ENCODE measurements around the gene NPM1. TPM values are rescaled to one million over a fixed set of nuclear protein-coding genes. Genes with fewer than 3 reads are reported as not detected.
"Not testable (repeated sequence)": the region's sequence is repeated elsewhere in the genome, so short reads cannot be mapped to it uniquely, and the experiment has no call there.

Gene NPM1
- total and polyA plus RNA-seq, 5 experiments from 2014 or later, result 960 to 1,305 (median 1,086) TPM

DNA sequence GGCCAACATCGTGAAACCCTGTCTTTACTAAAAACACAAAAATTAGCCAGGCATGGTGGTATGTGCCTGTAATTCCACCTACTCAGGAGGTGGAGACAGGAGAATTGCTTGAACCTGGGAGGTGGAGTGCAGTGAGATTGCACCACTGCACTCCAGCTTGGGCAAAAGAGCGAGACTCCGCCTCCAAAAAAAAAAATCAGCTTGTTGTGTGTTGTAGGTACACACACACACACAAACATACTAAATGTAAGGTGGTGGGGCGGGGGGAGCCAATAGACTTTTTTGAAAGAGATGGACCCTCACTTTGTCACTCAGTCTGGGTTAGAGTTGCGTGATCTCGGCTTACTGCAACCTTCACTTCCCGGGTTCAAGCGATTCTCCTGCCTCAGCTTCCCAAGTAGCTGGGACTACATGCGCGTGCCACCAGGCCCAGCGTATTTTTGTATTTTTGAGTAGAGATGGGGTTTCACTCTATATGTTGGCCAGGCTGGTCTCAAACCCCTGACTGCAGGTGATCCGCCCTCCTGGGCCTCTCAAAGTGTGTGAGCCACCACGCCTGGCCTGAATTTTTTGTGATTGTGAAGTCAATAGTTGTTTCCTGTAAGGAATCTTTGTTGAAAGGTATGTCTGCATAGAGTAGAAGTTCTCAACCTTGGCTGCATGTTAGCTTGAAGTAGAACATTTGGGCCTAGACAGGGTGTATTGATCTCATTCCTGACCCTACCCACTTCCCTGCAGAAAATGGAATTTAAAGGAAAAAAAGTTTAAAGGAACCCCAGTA is 13.7 kb downstream of the NPM1 start:
- H3K4me1 Mint-ChIP-seq, result peaks cover 15 to 51% (median 43%) of the 10 kb centered on the region in 4 donors
- ATAC-seq (no peak), DNase-seq (no peak)
- POLR2A ChIA-PET, result interaction anchor here (0.8 kb wide), 1 partner anchor 21 kb away, joined by 3 read pairs; no protein-coding TSS in a partner anchor
- peak overlapping the region in 1 of 10 donors; percentile 24 for H3K4me3 Mint-ChIP-seq
- no peaks in the 10 kb centered on the region for H3K27me3 Mint-ChIP-seq
- H3K27ac Mint-ChIP-seq, result peak overlapping the region in 1 of 10 donors; percentile 53
- no peaks in the 10 kb centered on the region for H3K9me3 Mint-ChIP-seq
- peaks cover 10 to 73% (median 30%) of the 10 kb centered on the region in 3 donors for H3K36me3 Mint-ChIP-seq

DNA sequence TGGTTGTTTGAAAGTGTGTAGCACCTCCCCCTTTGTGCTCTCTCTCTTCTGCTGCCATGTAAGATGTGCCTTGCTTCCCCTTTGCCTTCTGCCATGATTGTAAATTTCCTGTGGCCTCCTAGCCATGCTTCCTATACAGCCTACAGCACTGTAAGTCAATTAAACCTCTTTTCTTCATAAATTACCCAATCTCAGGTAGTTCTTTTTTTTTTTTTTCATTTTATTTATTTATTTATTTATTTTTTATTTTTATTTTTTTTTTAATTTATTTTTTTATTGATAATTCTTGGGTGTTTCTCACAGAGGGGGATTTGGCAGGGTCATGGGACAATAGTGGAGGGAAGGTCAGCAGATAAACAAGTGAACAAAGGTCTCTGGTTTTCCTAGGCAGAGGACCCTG is 15.1 kb downstream of the NPM1 start:
- H3K4me3 Mint-ChIP-seq, H3K27me3 Mint-ChIP-seq, H3K9me3 Mint-ChIP-seq, DNase-seq, ATAC-seq, POLR2A ChIA-PET: not testable (repeated sequence)
- peaks cover 11 to 73% (median 35%) of the 10 kb centered on the region in 3 donors for H3K36me3 Mint-ChIP-seq
- peak overlapping the region in 1 of 10 donors; percentile 71 for H3K27ac Mint-ChIP-seq
- H3K4me1 Mint-ChIP-seq, result peaks cover 16 to 48% (median 44%) of the 10 kb centered on the region in 4 donors

DNA sequence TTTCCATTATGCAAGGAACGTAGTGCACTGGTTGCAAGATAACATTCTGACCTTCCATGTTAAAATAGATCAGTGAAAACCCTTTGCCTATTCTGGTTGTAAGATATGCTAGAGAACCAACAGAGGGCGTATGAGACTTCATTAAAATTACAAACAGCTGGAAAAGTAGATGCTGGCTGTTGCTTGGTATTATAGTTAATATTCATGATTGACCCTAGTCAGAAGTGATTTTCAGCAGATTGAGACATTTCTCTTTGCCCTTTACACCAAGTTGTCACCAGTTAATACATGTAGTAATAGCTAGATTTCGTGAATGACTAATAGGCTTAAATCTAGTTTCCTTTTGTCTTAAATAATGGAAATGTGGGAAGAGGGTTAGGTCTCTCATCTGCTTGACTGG is 18.0 kb downstream of the NPM1 start:
- no peak for ATAC-seq
- H3K4me3 Mint-ChIP-seq, result no peak overlapping the region
- DNase-seq, result no peak
- no peaks in the 10 kb centered on the region for H3K27me3 Mint-ChIP-seq
- no peaks in the 10 kb centered on the region for H3K9me3 Mint-ChIP-seq
- H3K27ac Mint-ChIP-seq, result no peak overlapping the region
- peaks cover 16 to 43% (median 40%) of the 10 kb centered on the region in 4 donors for H3K4me1 Mint-ChIP-seq
- peaks cover 11 to 73% (median 38%) of the 10 kb centered on the region in 3 donors for H3K36me3 Mint-ChIP-seq
- POLR2A ChIA-PET, result interaction anchor here (1.0 kb wide), 1 partner anchor 19 kb away, joined by 3 read pairs; no protein-coding TSS in a partner anchor

DNA sequence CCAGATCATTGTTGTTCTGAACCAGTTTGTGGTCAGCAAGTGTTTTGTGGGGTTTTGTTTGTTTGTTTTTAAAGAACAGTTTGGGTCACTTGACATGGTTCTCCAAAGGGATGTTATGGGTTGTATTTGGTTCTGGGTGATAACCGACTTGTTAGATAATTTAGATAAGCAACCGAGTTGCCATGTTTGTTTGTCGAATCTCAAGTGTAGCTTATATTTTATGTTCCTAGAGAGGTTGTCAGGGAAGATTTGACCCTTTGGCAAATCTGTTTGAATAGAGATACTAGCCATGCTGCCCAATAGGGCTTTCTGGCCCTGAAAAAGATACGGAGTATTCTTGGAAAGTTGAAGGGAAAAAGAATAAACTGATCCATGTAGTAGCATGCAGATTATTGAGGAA is 19.6 kb downstream of the NPM1 start:
- H3K36me3 Mint-ChIP-seq, result peaks cover 15 to 77% (median 32%) of the 10 kb centered on the region in 3 donors
- DNase-seq (no peak), ATAC-seq (no peak)
- peak overlapping the region in 5 of 10 donors; percentile 5 to 55 (median 29) for H3K27ac Mint-ChIP-seq
- peaks cover 20 to 39% (median 37%) of the 10 kb centered on the region in 4 donors for H3K4me1 Mint-ChIP-seq
- H3K9me3 Mint-ChIP-seq, result no peaks in the 10 kb centered on the region
- POLR2A ChIA-PET, result no interaction called here
- H3K4me3 Mint-ChIP-seq, result no peak overlapping the region
- H3K27me3 Mint-ChIP-seq, result no peaks in the 10 kb centered on the region

DNA sequence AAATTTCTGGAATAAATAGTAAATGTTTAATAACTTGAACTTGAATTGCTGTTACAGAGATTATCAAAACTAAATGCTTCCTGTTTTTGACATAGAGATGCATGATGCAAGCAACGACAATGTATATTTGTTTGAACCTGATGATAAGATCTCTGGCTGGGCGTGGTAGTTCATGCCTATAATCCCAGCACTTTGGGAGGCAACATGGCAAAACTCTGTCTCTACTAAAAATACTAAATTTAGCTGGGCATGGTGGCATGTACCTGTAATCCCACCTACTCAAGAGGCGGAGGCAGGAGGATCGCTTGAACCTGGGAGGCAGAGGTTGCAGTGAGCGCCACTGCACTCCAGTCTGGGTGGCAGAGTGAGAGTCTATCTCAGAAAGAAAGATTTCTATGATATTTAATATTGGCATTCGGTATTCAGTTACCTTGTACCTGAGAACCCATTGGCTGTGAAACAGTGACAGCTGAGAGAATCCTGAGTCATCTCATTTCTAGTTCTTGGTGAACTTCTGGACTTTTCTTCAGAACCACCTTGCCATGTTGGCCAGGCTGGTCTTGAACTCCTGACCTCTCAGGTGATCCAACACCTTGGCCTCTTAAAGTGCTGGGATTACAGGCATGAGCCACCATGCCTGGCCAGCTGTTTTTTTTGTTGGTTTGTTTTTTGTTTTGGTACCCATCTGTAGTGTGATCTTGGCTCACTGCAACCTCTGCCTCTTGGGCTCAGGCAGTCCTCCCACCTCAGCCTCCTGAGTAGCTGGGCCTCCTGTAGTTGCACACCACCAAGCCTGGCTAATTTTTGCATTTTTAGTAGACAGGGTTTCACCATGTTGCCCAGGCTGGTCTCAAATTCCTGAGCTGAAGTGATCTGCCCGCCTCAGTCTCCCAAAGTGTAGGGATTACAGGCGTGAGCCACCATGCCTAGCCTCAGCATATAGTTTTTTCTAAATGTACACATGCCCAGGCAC is 21.8 kb downstream of the NPM1 start:
- ATAC-seq, result no peak
- no peak for DNase-seq
- Mint-ChIP-seq H3K4me3 (no peak overlapping the region), H3K4me1 (peaks cover 22 to 41% (median 38%) of the 10 kb centered on the region in 4 donors), H3K36me3 (peaks cover 15 to 93% (median 32%) of the 10 kb centered on the region in 3 donors), H3K27ac (peak overlapping the region in 8 of 10 donors; percentile 21 to 71 (median 48)), H3K9me3 (no peaks in the 10 kb centered on the region), H3K27me3 (no peaks in the 10 kb centered on the region)
- POLR2A ChIA-PET, result interaction anchor here (0.5 kb wide), 1 partner anchor 29 kb away, joined by 3 read pairs; no protein-coding TSS in a partner anchor

DNA sequence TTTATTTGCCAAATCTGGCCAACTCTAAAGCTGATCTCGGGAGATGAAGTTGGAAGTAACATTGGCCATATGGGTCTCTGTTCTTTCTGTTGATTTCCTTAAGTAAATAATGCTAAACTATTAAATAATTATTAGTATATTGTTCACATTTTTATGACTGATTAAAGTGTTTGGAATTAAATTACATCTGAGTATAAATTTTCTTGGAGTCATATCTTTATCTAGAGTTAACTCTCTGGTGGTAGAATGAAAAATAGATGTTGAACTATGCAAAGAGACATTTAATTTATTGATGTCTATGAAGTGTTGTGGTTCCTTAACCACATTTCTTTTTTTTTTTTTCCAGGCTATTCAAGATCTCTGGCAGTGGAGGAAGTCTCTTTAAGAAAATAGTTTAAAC is 22.5 kb downstream of the NPM1 start:
- no peak overlapping the region for H3K4me3 Mint-ChIP-seq
- DNase-seq, result no peak
- no peaks in the 10 kb centered on the region for H3K27me3 Mint-ChIP-seq
- H3K27ac Mint-ChIP-seq, result peak overlapping the region in 1 of 10 donors; percentile 20
- H3K9me3 Mint-ChIP-seq, result no peaks in the 10 kb centered on the region
- peaks cover 22 to 41% (median 38%) of the 10 kb centered on the region in 4 donors for H3K4me1 Mint-ChIP-seq
- peaks cover 15 to 87% (median 27%) of the 10 kb centered on the region in 3 donors for H3K36me3 Mint-ChIP-seq
- POLR2A ChIA-PET, result no interaction called here
- no peak for ATAC-seq

DNA sequence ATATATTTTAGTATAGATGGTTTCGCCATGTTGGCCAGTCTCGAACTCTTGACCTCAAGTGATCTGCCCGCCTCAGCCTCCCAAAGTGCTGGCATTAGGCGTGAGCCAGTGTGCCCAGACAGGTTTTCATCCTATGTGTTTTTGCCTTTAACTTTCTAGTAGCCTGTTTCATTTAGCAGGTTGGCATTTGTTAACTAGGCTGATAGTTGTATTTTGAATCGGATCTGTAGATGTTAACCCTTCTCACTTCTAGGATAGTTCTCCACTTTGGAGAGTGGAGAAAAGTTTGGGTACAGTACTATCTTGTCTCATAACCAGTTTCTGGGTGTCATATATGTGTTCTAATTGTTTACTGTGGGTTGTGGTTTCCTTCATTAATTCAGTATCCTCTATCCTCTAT is 24.5 kb downstream of the NPM1 start:
- POLR2A ChIA-PET, result no interaction called here
- Mint-ChIP-seq H3K36me3 (peaks cover 10 to 67% (median 18%) of the 10 kb centered on the region in 3 donors), H3K9me3 (no peaks in the 10 kb centered on the region), H3K4me3 (no peak overlapping the region), H3K27me3 (no peaks in the 10 kb centered on the region), H3K4me1 (peaks cover 12 to 25% (median 22%) of the 10 kb centered on the region in 4 donors), H3K27ac (peak overlapping the region in 2 of 10 donors; percentile 5 to 40)
- DNase-seq (no peak), ATAC-seq (no peak)

DNA sequence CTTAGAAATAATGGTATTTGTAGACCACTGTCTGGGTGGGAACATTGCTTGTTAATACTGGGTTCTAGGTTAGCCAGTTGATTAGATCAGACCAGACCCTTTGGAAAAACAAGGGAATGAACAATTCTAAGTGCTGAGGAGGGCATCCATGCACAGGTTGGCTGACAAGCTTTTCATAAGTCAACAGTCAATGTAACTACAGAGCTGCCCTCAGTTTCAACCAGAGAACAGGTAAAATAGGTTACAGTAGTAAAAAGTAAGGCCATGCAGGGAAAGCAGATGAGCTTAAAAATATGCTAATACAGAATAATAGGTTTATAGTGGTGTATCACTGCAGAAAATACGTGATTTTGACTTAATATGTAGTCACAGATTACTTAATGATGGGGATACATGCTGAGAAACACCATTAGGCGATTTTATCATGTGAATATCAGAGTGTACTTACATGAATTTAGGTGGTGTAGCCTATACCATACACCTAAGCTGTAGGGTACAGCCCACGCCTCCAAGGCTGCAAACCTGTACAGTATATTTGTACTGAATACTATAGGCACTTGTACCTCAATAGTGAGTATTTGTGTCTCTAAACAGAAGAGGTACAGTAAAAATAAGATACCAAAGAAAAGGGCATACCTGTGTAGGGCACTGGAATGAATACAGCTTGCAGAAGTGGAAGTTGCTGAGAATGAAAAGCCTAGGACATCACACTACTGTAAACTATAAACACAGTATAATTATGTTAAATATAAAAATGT is 25.7 kb downstream of the NPM1 start:
- H3K4me1 Mint-ChIP-seq, result peaks cover 9 to 17% (median 12%) of the 10 kb centered on the region in 4 donors
- DNase-seq (no peak), ATAC-seq (no peak)
- H3K4me3 Mint-ChIP-seq, result no peak overlapping the region
- H3K36me3 Mint-ChIP-seq, result peaks cover 4 to 56% (median 11%) of the 10 kb centered on the region in 3 donors
- POLR2A ChIA-PET, result interaction anchor here (0.6 kb wide), 2 partner anchors 19 to 33 kb away, joined by 3 to 10 read pairs; no protein-coding TSS in a partner anchor
- no peaks in the 10 kb centered on the region for H3K9me3 Mint-ChIP-seq
- peak overlapping the region in 4 of 10 donors; percentile 15 to 82 (median 34) for H3K27ac Mint-ChIP-seq
- no peaks in the 10 kb centered on the region for H3K27me3 Mint-ChIP-seq

DNA sequence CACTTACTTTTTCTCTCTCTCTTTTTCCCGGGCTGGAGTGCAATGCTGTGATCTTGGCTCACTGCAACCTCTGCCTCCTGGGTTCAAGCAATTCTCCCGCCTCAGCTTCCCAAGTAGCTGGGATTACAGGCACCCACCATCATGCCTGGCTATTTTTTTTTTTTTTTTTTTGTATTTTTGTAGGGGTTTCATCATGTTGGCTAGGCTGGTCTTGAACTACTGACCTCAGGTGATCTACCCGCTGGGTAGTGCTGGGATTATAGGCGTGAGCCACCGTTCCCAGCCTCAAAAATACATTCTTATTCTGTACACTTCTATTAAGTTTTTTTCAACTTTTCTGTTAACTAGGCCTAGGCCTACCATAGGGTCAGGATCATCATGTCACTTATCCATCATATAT is 26.3 kb downstream of the NPM1 start:
- Mint-ChIP-seq H3K4me3 (peak overlapping the region in 1 of 10 donors; percentile 15), H3K36me3 (peaks cover 4 to 50% (median 7%) of the 10 kb centered on the region in 3 donors), H3K4me1 (peaks cover 10 to 16% (median 12%) of the 10 kb centered on the region in 4 donors), H3K27ac (peak overlapping the region in 1 of 10 donors; percentile 81)
- not testable (repeated sequence) for H3K27me3 Mint-ChIP-seq, DNase-seq, H3K9me3 Mint-ChIP-seq, ATAC-seq
- POLR2A ChIA-PET, result interaction anchor here (0.6 kb wide), 1 partner anchor 34 kb away, joined by 10 read pairs; no protein-coding TSS in a partner anchor

DNA sequence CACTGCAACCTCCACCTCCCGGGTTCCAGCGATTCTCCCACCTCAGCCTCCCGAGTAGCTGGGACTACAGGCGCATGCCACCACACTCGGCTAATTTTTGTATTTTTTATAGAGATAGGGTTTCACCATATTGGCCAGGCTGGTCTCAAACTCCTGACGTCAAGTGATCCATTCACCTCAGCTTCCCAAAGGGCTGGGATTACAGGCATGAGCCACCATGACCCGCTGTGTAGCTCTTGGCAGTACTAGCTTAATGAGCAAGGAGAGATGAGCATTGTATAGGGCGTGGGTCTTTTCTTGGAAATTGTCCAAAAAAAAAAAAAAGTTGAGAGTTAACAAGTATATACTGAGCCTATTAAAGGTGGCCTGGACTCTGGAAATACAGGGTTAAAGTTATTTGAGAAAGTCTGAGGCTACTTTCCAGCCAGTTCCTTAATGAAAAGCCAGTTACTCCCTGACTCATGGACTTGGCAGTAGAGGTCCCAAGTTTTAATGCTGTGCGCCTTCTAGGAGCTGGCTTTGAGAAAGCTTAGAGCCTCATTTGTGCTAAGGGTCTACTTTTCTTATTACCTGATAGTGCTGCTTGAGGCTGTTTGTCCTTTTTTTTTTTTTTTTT is 27.6 kb downstream of the NPM1 start:
- Mint-ChIP-seq H3K27ac (no peak overlapping the region), H3K4me3 (no peak overlapping the region), H3K36me3 (peaks cover 4 to 39% (median 4%) of the 10 kb centered on the region in 3 donors), H3K27me3 (peaks cover 0 to 2% (median 1%) of the 10 kb centered on the region in 5 donors), H3K9me3 (no peaks in the 10 kb centered on the region), H3K4me1 (peaks cover 7 to 11% (median 10%) of the 10 kb centered on the region in 4 donors)
- ATAC-seq, result no peak
- no peak for DNase-seq
- POLR2A ChIA-PET, result interaction anchor here (0.6 kb wide), 1 partner anchor 26 kb away, joined by 3 read pairs; no protein-coding TSS in a partner anchor

Measured in naive thymus-derived CD8-positive, alpha-beta T cell (primary cell).